SU-DHL-6 (cell line): Measurements from ENCODE around the gene CFAP300.

Experiments used
- H2AFZ ChIP-seq: fragments of 200-600 bp; sonication (generic); 2 replicates; pipeline ENCODE4 v1.6.1; 2014; ENCODE audit warnings: low read depth, mild to moderate bottlenecking, moderate library complexity, mixed read lengths, antibody characterized with exemption, low read length; ENCODE audit not compliant: severe bottlenecking
- H3F3A ChIP-seq: fragments of 200-600 bp; shearing (Covaris generic); 2 replicates; pipeline ENCODE4 v1.6.0; 2016; ENCODE audit warnings: antibody characterized with exemption, mild to moderate bottlenecking; ENCODE audit not compliant: insufficient read depth
- H3K27ac ChIP-seq: fragments of 200-600 bp; sonication (generic); 2 replicates; pipeline ENCODE4 v1.5.1; 2016; ENCODE audit warnings: low read depth, mild to moderate bottlenecking, low read length, moderate library complexity, mixed read lengths
- H3K27me3 ChIP-seq: fragments of 200-600 bp; sonication (generic), shearing (Covaris generic); 2 replicates; pipeline ENCODE4 v1.6.0; 2014; ENCODE audit warnings: mild to moderate bottlenecking, low read length
- H3K36me3 ChIP-seq: fragments of 200-600 bp; sonication (generic); 2 replicates; pipeline ENCODE4 v1.6.1; 2014; ENCODE audit warnings: mild to moderate bottlenecking, low read length, mixed read lengths
- H3K4me2 ChIP-seq: fragments of 300-600, 200-600 bp; shearing (Covaris generic), sonication (generic); 2 replicates; pipeline ENCODE4 v1.6.0; 2014; ENCODE audit warnings: low read length, low read depth, mild to moderate bottlenecking; ENCODE audit not compliant: poor library complexity, severe bottlenecking
- H3K4me3 ChIP-seq: fragments of 200-600 bp; sonication (generic); 2 replicates; pipeline ENCODE4 v1.5.1; 2014; ENCODE audit warnings: antibody characterized with exemption, low read length, mild to moderate bottlenecking, mixed read lengths; ENCODE audit not compliant: insufficient read depth, poor library complexity, severe bottlenecking
- H3K79me2 ChIP-seq: fragments of 200-600 bp; sonication (generic); 2 replicates; pipeline ENCODE4 v1.6.1; 2014; ENCODE audit warnings: mild to moderate bottlenecking, low read length, moderate library complexity; ENCODE audit not compliant: insufficient read depth
- H3K9ac ChIP-seq: fragments of 200-600 bp; sonication (generic); 2 replicates; pipeline ENCODE4 v1.7.0; 2014; ENCODE audit warnings: mild to moderate bottlenecking, low read length
- H3K9me2 ChIP-seq: fragments of 200-600 bp; sonication (generic); replicated peaks from 2 replicates; pipeline ENCODE4 v1.6.1; 2014; ENCODE audit warnings: low read length; ENCODE audit not compliant: insufficient read depth
- H3K9me3 ChIP-seq: fragments of 200-600 bp; sonication (generic); 2 replicates; pipeline ENCODE4 v1.6.1; 2014; ENCODE audit warnings: low read length, mixed read lengths; ENCODE audit not compliant: insufficient read depth
- H4K20me1 ChIP-seq: fragments of 200-600 bp; sonication (generic); 2 replicates; pipeline ENCODE4 v1.6.1; 2014; ENCODE audit warnings: low read depth, mild to moderate bottlenecking, antibody characterized with exemption, low read length, moderate library complexity, mixed read lengths
- EZH2phosphoT487 ChIP-seq: fragments of 200-600 bp; sonication (generic), shearing (Covaris generic); conservative IDR thresholded peaks from 2 replicates; pipeline ENCODE4 v1.6.1; 2018; ENCODE audit warnings: mild to moderate bottlenecking, antibody characterized with exemption, low read length, moderate library complexity, mixed read lengths
- TF ChIP-seq, protein P1 (sequence below): fragments of 200-600 bp; sonication (generic); IDR thresholded peaks from one replicate; pipeline ENCODE4 v1.5.1; 2017; ENCODE audit warnings: antibody characterized with exemption, mild to moderate bottlenecking, low read length, moderate library complexity; ENCODE audit not compliant: insufficient read depth, poor library complexity, severe bottlenecking

Gene CFAP300

DNA sequence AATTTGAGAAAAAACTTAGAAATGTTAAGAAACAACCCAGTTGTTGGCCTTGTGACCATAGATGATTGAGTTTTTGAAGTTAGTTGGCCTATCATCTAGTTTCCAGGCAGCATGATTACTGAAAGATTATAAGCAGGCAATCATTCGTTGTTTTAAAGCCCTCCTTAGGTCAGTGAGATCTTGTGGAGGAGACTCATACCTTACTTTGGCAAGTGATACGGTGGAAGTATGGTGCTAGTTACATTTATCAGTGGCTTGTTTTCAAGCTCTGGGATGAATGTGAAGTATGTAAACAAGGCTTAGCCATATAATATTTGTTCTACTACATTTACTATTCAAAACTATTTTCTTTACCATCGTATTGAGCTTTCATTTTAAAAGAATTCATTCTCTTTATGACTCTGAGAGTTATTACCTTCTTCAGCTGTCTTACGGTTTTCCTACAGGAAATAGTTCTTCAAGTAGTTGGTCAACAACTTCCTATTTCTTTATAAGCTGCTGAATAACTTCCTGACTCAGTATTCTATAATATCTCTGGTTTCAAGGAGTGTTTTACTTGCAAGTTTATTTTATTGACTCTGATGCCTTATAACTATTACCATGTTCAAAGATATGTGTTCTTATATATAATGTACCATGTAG lies 70.4 kb downstream of the CFAP300 start:
- H3K9ac ChIP-seq = no peak overlapping the region
- H4K20me1 ChIP-seq = no peaks in the 10 kb centered on the region
- TF ChIP-seq, protein P1, sequence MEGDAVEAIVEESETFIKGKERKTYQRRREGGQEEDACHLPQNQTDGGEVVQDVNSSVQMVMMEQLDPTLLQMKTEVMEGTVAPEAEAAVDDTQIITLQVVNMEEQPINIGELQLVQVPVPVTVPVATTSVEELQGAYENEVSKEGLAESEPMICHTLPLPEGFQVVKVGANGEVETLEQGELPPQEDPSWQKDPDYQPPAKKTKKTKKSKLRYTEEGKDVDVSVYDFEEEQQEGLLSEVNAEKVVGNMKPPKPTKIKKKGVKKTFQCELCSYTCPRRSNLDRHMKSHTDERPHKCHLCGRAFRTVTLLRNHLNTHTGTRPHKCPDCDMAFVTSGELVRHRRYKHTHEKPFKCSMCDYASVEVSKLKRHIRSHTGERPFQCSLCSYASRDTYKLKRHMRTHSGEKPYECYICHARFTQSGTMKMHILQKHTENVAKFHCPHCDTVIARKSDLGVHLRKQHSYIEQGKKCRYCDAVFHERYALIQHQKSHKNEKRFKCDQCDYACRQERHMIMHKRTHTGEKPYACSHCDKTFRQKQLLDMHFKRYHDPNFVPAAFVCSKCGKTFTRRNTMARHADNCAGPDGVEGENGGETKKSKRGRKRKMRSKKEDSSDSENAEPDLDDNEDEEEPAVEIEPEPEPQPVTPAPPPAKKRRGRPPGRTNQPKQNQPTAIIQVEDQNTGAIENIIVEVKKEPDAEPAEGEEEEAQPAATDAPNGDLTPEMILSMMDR = no peak
- no peak for TF ChIP-seq EZH2phosphoT487
- H3K27ac ChIP-seq = no peak overlapping the region
- H3K4me2 ChIP-seq = no peak overlapping the region
- H3K36me3 ChIP-seq = no peaks in the 10 kb centered on the region
- H3K4me3 ChIP-seq = no peak overlapping the region
- H3F3A ChIP-seq = no peaks in the 10 kb centered on the region
- H3K9me3 ChIP-seq = no peaks in the 10 kb centered on the region
- H3K27me3 ChIP-seq = no peaks in the 10 kb centered on the region
- no peaks in the 10 kb centered on the region for H3K79me2 ChIP-seq
- H3K9me2 ChIP-seq = no peaks in the 10 kb centered on the region
- no peak overlapping the region for H2AFZ ChIP-seq

DNA sequence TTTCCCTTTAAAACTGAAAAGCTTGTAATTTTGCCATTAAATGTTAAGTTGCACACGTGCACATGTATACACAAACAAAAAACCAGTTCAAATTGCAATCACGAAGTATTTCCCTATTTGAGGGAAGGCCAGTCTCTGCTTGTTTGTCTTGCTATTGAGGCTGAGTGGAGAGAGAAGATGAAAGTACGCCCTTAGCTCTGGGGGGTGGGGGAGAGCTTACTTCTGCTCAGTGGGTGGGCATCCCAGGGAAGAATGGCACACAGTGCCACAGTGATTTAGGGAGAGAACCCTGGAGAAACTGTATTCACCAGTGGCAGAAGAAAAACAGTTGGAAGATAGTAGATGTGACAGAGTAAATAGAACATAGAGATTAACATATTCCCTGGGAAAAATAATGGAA lies 71.7 kb downstream of the CFAP300 start:
- H3K9me3 ChIP-seq = no peaks in the 10 kb centered on the region
- H3K27me3 ChIP-seq = no peaks in the 10 kb centered on the region
- no peak for TF ChIP-seq EZH2phosphoT487
- TF ChIP-seq, protein P1 = no peak
- H3K4me3 ChIP-seq = no peak overlapping the region
- H3K4me2 ChIP-seq = no peak overlapping the region
- no peaks in the 10 kb centered on the region for H3F3A ChIP-seq
- H3K79me2 ChIP-seq = no peaks in the 10 kb centered on the region
- H3K9ac ChIP-seq = no peak overlapping the region
- no peak overlapping the region for H3K27ac ChIP-seq
- no peak overlapping the region for H2AFZ ChIP-seq
- H3K9me2 ChIP-seq = no peaks in the 10 kb centered on the region
- no peaks in the 10 kb centered on the region for H3K36me3 ChIP-seq
- H4K20me1 ChIP-seq = no peaks in the 10 kb centered on the region

DNA sequence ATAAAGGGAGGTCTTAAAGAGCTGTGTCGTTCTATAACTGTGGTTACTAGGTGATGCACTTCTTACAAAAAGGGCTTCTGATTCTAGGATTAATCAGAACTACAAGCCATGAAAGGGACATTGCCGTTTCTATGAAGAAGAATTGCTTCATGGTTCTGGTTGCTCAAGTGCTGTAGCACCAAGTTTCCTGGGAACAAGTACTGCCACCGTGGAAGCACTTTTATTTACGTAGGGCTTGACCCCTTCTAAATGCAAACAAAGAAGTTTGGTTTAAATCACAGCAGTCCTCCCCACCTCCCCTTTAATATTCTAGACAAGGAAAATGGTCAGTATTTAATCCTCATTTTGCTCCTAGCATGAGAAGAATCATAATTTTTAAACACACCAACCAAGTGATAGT lies 72.8 kb downstream of the CFAP300 start:
- Histone ChIP-seq H3F3A (no peaks in the 10 kb centered on the region), H3K27me3 (no peaks in the 10 kb centered on the region), H3K36me3 (no peaks in the 10 kb centered on the region), H3K27ac (no peak overlapping the region), H3K9me3 (no peaks in the 10 kb centered on the region), H3K79me2 (no peaks in the 10 kb centered on the region), H3K4me2 (no peak overlapping the region), H3K4me3 (no peak overlapping the region), H3K9me2 (no peaks in the 10 kb centered on the region), H3K9ac (no peak overlapping the region), H4K20me1 (no peaks in the 10 kb centered on the region), H2AFZ (no peak overlapping the region)
- TF ChIP-seq, protein P1 = no peak
- TF ChIP-seq EZH2phosphoT487 = no peak
